ENCODE measurements around the gene MKKS.
"Not testable (repeated sequence)": the region's sequence is repeated elsewhere in the genome, so short reads cannot be mapped to it uniquely, and the experiment has no call there.

MKKS gene

DNA sequence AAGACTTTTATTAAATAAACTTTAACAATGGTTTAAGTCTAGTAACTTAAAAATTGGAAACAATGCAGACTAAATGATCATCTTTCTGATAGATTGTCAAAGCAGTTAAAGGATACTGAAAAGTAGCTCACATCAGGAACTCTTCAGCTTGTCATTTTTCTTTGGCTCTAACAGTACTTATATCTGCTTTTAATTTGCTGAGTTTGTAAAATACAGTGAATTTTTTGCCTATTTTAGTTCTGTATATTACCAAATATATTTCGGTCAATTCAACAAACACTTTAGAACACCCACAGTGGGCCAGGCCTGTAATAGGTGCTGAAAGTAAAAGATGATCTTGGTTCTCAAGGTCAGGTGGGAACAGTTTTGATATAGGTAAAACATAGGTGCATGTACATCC, 22.3 kb downstream of the MKKS start:
- no peak for DNase-seq

DNA sequence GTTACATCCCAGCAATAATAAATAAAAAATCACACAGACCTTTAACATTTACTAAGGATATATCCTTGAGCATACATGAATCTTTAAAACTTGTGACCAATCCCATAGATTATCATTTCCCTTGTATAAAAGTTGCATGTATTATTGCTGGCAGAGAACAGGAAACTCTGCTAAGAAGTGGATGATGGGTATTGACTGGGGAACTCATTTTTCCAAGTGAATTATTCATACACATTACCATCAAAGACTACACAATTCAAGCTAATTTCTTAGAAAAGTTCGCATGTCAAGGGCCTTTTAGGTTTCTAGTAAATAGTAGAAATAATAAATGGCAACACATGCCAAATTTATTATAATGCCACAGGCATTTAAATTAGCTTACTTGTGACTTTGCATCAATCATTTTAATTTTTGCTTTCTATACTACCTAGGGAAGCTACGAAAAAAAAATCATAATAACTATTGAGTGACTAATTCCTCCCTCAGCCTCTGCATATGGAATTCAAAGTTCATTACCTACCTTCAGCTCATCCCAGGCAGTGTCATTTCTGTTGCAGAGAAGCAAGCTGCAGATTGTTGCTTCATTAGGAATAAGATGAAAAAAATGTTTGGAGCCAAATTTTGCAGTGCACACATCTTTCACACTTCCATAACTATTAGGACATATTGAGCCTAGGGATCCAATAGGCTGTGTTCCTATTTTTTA, 25.8 kb downstream of the MKKS start:
- DNase-seq = no peak

DNA sequence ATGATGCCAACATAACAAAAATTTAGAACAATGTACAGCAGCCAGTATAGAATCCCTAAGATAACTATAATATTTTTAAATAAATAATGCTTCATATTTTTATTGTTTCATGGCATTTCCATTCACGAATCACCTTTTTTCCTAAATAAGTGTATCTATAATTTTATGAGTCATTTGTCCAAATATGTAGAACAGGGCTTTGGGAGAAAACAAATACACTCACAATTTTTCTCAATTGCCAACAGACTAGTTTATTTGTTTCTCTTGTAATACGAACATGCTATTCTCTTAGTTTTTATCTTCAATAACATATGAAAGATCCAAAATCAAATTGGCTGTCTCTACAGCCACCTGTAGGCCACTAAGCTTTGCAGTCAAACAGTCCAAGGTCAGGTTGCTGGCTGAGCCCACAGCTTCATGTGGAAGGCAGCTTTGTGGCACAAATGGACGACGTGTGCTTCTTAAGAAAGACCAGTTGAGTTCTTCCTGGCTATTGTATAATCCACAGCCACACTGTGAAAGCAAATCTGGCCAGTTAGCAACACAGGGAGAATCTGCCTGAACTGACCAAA, 29.0 kb downstream of the MKKS start:
- DNase-seq = no peak

DNA sequence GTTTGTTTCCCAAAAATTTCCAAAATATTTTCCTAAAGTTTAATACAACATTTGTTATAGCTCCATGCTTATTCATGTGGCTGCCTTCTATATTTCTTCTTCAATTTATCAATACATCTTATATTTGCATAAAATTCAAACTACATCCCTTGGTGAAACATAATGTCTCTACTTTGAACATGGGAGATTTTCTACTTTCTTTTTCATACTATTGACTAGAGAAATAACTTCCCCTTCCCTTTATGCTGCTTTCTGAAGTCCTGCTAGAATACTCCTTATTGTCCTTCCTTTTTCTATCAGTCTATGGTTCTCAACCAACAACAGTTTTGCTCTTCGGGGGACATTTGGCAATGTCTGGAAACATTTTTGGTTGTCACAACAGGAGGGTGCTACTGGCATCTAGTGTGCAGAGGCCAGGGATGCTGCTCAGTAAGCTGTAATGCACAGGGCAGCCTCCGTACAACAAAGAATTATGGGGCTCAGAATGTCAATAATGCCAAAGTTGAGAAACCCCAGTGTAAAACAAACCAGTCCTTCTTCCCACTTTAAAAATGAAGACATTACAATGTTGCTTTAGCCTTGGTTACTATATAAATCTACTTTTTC, 29.9 kb downstream of the MKKS start:
- DNase-seq = no peak

DNA sequence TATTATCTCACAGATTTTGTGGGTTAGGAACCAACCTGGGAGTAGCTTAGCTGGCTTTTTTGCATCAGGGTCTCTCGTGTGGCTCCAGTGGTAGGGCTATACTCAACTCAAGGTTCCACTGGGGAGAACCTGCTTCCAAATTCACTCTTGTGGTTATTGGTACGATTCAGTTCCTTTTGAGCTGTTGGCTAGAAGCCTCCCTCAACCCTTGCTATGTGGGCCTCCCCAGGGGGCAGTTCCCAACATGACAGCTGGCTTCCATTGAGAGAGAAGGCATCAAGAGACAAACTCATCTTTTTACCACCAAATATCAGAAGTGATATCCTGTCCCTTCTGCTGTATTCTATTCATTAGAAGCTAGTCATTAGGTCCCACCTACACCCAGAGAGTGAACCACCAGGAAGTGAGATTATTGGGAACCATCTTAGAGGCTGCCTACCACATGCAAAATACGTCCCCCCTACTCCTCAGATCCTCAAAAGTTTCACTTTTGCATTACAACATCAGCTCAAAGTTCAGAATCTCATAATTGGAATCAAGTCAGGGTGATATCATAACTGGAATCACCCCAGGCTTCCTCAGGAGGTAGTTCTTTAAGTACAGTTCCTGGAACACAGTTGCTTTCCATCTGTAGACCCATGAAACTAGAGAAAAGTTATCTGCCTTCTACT, 30.9 kb downstream of the MKKS start:
- DNase-seq = no peak

DNA sequence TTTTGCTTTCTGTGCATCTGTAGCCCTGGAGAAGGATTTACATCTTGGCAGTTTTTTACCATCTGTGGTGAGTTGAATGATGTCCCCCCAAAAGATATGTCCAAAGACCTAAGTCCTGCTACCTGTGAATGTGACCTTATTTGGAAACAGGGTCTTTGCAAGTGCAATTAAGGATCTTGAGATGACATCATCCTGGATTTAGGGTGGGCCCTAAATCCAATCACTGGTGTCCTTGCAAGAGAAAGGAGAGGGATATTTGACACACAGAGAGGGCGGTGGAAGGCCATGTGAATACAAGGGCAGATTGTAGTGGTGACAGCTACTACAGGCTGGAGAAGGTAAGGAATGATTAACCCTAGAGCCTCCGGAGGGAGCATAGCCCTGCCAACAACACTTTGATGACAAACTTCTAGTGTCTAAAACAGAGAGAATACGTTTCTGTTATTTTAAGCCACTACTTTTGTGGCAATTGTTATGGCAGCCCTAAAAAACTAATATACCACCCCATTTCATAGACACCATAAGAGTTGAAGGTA, 35.1 kb downstream of the MKKS start:
- DNase-seq = no peak

DNA sequence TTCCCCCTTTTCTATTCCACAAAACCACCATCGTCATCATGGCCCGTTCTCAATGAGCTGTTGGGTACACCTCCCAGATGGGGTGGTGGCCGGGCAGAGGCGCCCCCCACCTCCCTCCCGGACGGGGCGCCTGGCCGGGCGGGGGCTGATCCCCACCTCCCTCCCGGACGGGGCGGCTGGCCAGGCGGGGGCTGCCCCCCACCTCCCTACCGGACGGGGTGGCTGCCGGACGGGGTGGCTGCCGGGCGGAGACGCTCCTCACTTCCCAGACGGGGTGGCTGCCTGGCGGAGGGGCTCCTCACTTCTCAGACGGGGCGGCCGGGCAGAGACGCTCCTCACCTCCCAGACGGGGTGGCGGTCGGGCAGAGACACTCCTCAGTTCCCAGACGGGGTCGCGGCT, 39.3 kb downstream of the MKKS start:
- DNase-seq = not testable (repeated sequence)

DNA sequence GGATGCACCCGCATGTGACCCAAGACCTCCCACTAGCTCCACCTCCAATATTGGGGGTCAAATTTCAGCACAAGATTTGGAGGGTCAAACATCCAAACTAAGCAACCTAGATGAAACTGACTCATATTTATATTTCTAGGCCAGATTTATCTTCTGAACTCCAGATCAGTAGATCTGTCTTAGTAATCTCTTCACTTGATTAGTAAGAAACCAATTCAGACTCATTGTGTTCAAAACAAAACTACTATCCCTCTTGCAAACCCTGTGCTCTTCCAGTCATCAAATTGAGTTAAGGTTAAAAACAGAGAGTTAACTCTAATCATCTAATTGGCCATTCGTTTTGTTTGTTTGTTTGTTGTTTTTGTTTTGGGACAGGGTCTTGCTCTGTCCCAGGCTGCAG, 43.3 kb downstream of the MKKS start:
- no peak for DNase-seq

DNA sequence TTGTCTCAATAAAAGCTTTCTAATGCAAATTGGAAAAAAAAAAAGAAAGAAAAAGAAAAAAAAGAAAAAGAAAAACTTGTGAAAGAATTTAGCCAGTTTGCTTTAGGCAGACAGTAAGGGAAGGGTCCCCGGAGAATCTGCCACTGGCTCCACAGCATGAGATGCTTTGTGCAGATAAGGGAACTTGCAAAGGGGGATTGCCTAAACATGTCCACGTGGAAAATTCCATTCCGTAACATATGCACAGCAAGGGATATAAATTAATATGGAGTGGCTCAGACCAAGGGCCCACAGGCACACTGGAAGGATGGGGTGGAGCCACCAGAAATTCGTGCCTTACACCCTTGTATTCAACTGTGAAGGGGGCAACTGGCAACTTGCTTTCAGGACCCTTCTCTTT, 45.4 kb downstream of the MKKS start:
- no peak for DNase-seq

DNA sequence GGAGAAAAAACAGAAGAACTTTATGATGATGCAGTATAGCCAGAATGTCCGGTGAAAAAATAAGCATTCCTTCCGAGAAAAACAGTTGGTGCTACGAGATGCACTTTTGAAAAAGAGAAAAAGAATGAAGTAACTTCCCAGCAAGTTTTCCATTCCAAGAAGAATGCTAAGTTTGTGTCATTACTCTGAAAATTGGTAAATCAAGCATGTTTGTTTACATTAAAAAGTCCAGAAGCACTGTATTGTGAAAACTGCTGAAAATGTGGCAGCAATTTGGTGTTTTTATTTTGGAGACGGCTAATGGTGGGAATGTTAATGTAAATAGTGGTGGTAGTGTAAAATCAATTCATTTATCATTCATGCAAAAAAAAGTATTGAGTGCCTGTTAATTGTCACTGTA, 46.3 kb downstream of the MKKS start:
- DNase-seq = no peak

DNA sequence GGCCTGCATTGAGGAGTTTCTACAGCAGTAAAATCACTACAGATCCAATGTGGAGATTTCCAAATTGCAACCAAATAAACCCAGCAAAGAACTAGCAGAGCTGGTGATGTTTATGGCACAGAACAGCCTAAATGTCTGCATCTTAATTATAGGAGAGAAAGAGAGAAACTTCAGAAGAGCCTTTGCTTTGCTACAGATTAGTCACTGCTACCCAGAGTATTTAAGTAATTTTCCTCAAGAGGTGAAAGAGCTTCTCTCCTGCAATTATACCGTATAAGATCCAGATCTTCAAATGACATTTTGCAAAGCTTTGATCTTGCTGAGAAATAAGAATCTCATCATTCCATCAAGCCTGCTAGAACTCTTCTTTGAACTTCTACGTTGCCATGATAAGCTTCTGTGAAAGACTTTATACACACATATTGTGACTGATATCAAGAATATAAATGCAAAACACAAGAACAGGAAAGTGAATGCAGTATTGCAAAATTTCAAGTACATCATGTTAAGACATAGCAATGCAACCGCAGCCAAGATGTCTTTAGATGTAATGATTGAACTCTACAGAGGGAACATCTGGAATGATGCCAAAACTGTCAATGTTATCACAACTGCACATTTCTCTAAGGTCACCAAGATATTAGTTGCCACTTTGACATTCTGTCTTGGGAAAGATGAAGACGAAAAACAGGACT, 48.0 kb downstream of the MKKS start:
- DNase-seq = no peak

DNA sequence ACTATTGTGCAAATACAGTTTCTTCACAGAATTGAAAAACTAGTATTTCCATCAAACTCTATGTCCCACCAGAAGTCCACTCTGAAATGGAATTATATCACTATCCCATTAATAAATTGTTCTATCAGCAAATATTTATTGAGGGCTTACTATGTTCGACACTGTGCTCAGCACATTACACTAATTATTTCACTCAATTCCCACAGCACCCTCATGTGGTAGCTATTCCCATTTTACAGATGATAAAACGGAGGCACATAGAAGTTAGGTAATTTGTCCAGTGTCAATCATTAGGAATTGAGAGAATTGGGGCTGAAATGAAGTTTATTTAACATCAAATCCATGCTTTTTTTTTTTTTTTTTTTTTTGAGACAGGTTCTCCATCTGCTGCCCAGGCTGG, 52.5 kb downstream of the MKKS start:
- DNase-seq = no peak

DNA sequence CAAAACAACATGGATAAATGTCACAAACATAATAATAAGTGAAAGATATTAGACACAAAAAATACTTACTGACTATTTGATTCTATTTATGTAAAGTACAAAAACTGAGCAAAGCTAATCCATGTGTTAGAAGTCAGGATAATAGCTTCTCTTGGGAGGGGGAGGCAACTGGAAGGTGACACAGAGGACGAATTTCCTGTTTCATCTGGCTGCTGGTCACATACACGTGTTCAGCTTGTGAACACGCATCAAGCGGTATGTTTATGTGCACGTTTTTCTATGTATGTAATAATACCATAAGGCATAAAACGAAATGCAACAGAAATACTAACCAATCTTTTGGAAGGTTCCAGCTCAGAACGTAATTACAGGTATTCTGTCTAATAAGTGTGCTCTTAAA, 54.3 kb downstream of the MKKS start:
- DNase-seq = no peak

DNA sequence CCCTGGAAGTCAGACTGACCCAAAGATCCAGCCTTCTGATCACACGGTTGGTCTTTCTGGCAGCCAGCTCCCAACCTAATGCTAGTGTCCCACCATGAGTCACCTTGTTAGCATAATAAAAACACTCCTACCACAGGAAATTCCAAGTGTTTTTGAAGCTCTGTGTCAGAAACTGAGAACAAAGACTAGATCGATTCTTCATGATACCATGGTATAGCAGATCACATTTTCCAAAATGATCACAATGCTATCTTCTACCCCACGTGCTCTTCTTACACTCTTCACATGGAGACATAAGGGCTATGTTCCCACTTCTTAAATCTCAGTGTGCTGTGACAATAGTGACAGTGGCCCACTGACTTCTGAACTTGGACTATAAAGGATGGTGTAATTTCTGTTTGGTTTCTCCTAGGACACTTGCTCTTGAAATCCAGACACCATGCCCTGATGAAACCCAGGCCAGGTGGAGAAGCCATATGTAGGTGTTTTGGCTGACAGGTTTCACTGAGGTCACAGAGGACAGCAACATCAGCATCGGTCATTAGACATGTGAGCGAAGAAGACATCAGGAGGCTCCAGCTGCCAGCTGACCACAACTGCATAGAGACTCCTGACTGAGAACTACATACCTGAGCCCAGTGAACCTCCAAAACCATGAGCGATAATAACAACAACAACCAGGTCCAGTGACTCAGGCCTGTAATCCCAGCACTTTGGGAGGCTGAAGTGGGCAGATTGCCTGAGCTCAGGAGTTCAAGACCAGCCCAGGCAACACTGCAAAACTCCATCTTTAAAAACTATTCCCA, 57.5 kb downstream of the MKKS start:
- no peak for DNase-seq

DNA sequence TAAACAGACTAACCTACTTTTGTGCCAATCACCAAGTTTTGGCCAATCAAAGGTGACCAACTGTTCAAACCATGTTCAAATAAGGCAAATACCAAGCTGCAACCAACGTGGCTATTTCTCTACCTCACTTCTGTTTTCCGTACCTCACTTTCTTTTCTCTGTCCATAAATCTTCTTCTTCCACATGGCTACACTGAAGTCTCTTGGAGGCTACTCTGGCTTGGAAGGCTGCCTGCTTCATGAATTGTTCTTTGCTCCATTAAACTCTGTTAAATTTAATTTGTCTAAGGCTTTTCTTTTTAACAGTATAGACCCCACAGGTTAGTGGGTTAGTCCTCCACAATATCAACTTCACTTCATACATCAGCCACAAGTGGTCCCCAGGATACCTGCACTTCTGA, 58.8 kb downstream of the MKKS start:
- DNase-seq = no peak

DNA sequence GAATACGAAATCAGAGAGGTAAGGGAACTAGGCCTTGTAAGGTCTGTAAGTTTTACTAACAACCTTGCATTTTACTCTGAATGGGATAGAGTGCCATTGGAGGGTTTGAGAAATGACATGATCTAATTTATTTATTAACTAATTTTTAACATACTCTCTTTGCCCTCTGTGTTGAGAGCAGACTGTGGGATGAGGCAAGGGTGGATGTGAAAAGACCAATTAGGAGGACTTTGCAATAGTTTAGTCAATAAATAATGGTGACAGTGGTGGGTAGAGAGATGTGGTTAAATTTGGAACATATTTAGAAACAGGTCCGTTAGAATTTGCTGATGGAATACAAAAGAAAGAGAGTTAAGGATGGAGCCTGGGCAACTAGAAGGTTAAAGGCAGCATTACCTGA, 60.0 kb downstream of the MKKS start:
- no peak for DNase-seq

DNA sequence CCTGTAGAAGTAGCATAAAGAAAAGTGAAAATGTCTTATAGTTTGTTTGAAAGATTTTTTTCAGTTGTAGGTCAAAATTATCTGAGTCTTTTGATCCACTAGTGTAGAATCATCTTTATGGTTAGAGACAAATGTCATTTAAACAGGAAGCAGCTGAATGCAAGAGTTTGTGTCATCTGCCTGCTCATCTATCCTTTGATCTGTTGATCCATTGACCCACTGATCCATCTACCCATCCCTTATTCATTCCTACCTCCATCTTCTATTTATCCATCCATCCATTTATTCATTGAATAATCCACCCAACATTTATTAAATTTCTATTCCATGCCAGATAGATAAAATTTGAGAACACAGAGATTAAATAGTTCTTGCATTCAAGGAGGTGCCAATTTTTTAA, 62.6 kb downstream of the MKKS start:
- no peak for DNase-seq

DNA sequence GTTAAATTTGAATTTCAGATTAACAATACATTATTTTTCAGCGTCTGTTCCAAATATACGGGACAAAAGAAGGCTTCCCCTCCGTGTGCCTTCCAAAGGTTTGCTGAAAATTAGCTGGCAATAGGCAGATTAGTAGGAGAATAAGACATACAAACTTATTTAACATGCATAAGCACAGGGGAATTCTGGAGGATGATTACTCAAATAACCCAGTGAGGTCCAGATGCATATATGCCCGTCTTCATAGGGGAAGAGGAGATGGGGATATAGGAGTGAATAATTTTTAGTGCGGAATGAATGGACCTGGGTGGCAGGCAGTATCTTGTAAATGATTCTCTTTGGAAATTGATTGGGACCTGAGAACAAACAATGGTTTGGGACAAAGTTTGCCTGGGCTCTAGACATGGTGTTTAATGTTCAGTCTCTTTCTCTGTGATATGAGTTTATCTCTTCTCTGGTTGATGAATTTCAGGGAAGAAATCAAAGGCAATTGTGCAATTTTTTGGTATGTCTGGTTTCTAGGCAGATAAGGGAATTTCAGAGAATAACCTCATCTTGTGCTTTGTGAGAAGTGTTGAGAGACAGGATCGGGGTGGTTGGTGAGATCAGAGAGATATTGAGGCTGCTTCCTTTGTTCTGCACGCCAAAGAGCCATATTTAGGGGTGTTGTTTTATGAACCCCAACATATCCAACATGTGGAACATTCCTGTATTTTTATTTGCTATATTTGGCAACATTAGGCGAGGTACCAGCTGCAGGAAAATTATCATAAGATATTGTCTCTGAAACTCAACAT, 63.7 kb downstream of the MKKS start:
- no peak for DNase-seq

DNA sequence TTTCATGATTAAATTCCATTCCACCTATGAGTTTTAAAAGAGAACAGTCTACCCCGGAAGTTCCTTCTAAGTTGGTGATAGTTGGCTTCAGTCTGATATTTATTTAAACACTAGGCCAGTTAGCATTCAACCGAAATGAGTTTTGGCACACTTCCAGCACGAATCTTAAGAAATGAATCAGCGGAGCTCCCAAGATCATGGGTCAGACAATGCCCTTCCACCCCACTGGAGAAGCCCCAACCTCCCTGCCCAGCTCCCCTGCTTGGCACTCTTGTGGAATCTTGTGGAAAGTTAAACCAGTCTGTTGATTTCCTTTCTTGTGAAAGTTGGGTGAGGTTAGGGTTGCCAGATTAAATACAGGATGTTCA, 64.3 kb downstream of the MKKS start:
- no peak for DNase-seq

DNA sequence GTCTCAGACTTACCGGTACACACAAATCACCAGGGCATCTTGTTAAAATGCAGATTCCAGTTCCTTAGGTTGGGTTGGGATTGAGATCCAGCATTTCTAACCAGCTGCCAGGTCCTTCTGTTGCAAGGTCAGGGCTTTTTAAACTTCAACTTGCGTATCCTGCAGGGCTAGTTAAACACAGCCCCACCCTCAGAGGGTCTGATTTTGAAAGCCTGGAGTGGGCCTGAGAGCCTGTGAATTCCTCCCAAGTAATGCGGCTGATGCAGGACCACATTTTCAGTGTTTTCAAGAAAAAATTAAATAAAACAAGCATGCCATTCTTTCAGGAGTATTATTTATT, 65.3 kb downstream of the MKKS start:
- no peak for DNase-seq

DNA sequence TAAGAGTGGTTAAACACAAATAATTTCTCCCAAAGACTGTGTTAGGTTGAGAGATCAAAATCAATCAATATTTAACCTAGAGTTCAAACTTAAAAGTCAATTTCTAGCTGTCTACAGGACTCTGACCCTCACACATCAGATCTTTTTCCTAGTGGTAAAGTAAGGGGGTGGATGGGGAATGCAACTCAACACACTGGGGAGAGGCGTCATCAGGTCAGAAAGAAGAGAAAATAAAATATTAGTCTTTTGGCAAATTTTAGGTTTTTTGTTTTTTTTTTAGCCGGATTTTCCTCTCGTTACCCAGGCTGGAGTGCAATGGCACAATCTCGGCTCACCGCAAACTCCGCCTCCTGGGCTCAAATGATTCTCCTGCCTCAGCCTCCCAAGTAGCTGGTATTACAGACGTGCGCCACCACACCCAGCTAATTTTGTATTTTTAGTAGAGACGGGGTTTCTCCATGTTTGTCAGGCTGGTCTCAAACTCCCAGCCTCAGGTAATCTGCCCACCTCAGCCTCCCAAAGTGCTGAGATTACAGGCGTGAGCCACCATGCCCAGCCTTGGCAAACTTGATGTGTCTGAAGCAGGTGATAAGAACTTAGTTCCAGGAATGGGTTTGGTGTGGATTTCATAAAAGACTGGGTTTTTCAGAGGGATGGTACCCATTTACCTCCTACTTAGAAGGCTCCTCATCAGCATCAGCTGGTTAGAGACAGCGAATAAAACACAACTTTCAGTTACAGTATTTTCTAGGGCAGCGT, 65.9 kb downstream of the MKKS start:
- no peak for DNase-seq

All from activated CD4-positive, CD25-positive, alpha-beta regulatory T cell (primary cell).